ENCODE measurements around the gene EFCC1. TPM values are rescaled to one million over a fixed set of nuclear protein-coding genes. Genes with fewer than 3 reads are reported as not detected.

The EFCC1 gene
- total and polyA plus RNA-seq, 2 of the 8 experiments (the other 6 are each of a cell fraction or from before 2014, with no cell fraction given): 0.14 to 0.37 TPM

GRCh38 chr3:129023909-129024308 is 22.8 kb downstream of the EFCC1 start:
- no peak overlapping the region for H2BK15ac ChIP-seq (ENCODE audit: low read length)
- POLR2A ChIA-PET (ENCODE audit: partially characterized antibody): no interaction called here
- FAIRE-seq: no peak

More at GRCh38 chr3:129023909-129024308, 22.8 kb downstream of the EFCC1 start:
- H3K18ac ChIP-seq (ENCODE audit: extremely low read depth, low read length): no peak overlapping the region
- no peak overlapping the region for H2BK5ac ChIP-seq (ENCODE audit: low read depth, low read length)
- no peak overlapping the region for H3K56ac ChIP-seq (replicated peaks; ENCODE audit: insufficient read length, low read depth, low read length)
- no peak overlapping the region for H2BK20ac ChIP-seq (ENCODE audit: low read length)
- no peak overlapping the region for H3K4me3 ChIP-seq (ENCODE audit: extremely low read depth in 1 of 4, insufficient read depth in 2 of 4, low read depth in 3 of 4, low read length in 4 of 4)
- H3K9me3 ChIP-seq (ENCODE audit: insufficient read depth in 2 of 2, low read depth in 1 of 2, low read length in 1 of 2): no peaks in the 10 kb centered on the region
- H3K27ac ChIP-seq (ENCODE audit: low read depth, low read length): no peak overlapping the region
- no peak overlapping the region for H2BK120ac ChIP-seq (replicated peaks; ENCODE audit: low read depth, low read length)
- no peak overlapping the region for H3K4ac ChIP-seq (replicated peaks; ENCODE audit: insufficient read length, low read depth, low read length)
- WGBS, 2 experiments (ENCODE audit: extremely low coverage in 1 of 2, insufficient coverage in 1 of 2, insufficient read length in 1 of 2, insufficient replicate concordance in 2 of 2, low coverage in 1 of 2, low lambda C conversion rate in 2 of 2, missing lambda C conversion rate in 1 of 2): 83% methylated on average over 2 of the region's 2 CpGs; no CpG with 5 or more reads in 1 of the 2 experiments
- H4K5ac ChIP-seq (ENCODE audit: insufficient read length, low read depth, low read length): no peak overlapping the region
- no peaks in the 10 kb centered on the region; the same call in 1 of the 2 replicates for H3K23me2 ChIP-seq (ENCODE audit: low read depth, low read length)
- H3K79me2 ChIP-seq (ENCODE audit: control insufficient read depth in 1 of 2, insufficient read depth in 2 of 2, low read length in 2 of 2): no peaks in the 10 kb centered on the region
- H3K27me3 ChIP-seq (replicated peaks in 1 of 4; ENCODE audit: control insufficient read depth in 3 of 4, extremely low read depth in 1 of 4, insufficient read depth in 3 of 4, low read length in 3 of 4): peaks cover 5 to 23% (median 19%) of the 10 kb centered on the region in 4 experiments
- H3K36me3 ChIP-seq (ENCODE audit: control insufficient read depth in 2 of 4, insufficient read depth in 4 of 4, low read length in 3 of 4): no peaks in the 10 kb centered on the region
- TF ChIP-seq RAD21 (IDR thresholded peaks at IDR 0.05 in 1 of 2, conservative IDR thresholded peaks at IDR 0.05 in 1 of 2; ENCODE audit: low read depth in 2 of 2, low read length in 2 of 2): peak in 1 of 2 experiments; percentile 23; a peak in 2 of 4 replicates
- TF ChIP-seq, protein P1, sequence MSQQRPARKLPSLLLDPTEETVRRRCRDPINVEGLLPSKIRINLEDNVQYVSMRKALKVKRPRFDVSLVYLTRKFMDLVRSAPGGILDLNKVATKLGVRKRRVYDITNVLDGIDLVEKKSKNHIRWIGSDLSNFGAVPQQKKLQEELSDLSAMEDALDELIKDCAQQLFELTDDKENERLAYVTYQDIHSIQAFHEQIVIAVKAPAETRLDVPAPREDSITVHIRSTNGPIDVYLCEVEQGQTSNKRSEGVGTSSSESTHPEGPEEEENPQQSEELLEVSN (IDR thresholded peaks at IDR 0.05): no peak
- no peak overlapping the region for H3K14ac ChIP-seq (ENCODE audit: insufficient read length)
- no peak overlapping the region for H3K9ac ChIP-seq (replicated peaks in 1 of 4; ENCODE audit: extremely low read depth in 1 of 4, low read depth in 3 of 4, low read length in 3 of 4)
- DNase-seq (ENCODE audit: low read depth in 1 of 2, low spot score in 2 of 2): no peak
- no peak overlapping the region for H2BK12ac ChIP-seq (ENCODE audit: low read depth, low read length)
- CTCF ChIA-PET (ENCODE audit: partially characterized antibody): interaction anchor here (1.0 to 10.0 kb wide), 8 partner anchors 10 to 223 kb away, joined by 3 to 58 read pairs (median 6); no protein-coding TSS in a partner anchor
- no peak overlapping the region for H2AK5ac ChIP-seq (ENCODE audit: low read depth, low read length)
- no peaks in the 10 kb centered on the region for H3K79me1 ChIP-seq (ENCODE audit: low read depth, low read length)
- H2AFZ ChIP-seq (ENCODE audit: low read length): no peak overlapping the region
- H3K4me1 ChIP-seq (replicated peaks in 1 of 4; ENCODE audit: control insufficient read depth in 3 of 4, insufficient read depth in 4 of 4, low read length in 3 of 4): peaks cover 0 to 4% (median 0%) of the 10 kb centered on the region in 4 experiments; a peak in 3 of 7 replicates
- H4K91ac ChIP-seq (replicated peaks; ENCODE audit: insufficient read length, low read length): no peak overlapping the region
- H4K8ac ChIP-seq (ENCODE audit: extremely low read depth, insufficient read depth, low read length): no peak overlapping the region
- no peak overlapping the region for H3K4me2 ChIP-seq (ENCODE audit: insufficient read depth in 1 of 2, low read depth in 2 of 2, low read length in 2 of 2)
- H4K20me1 ChIP-seq (replicated peaks in 1 of 2; ENCODE audit: control insufficient read depth in 1 of 2, insufficient read depth in 2 of 2, low read length in 2 of 2): no peaks in the 10 kb centered on the region
- no peak overlapping the region for H3K23ac ChIP-seq (ENCODE audit: insufficient read length)
